Measurements from ENCODE around the gene VCAN.

GRCh38 chr5:83447533-83447932 lies 24.0 kb upstream of the VCAN start:
- no peak for TF ChIP-seq CTCF (IDR thresholded peaks at IDR 0.05)
- no peak for TF ChIP-seq POLR2A (IDR thresholded peaks at IDR 0.05)
